Neural cell (in vitro differentiated cells): ENCODE data around the gene PRKCE. TPM values are rescaled to one million over a fixed set of nuclear protein-coding genes. Genes with fewer than 3 reads are reported as not detected.

Experiments used
- H2AFZ ChIP-seq: fragments of 200-600, 300-800 bp; sonication (generic), shearing (Covaris generic); 2 replicates; pipeline ENCODE4 v1.6.0; 2014; ENCODE audit warnings: low read depth, mild to moderate bottlenecking, antibody characterized with exemption, low read length, moderate library complexity
- H3F3A ChIP-seq: fragments of 200-600 bp; shearing (Covaris generic); 2 replicates; pipeline ENCODE4 v1.6.1; 2016; ENCODE audit warnings: mild to moderate bottlenecking, moderate library complexity, mixed read lengths, antibody characterized with exemption, low read length; ENCODE audit not compliant: insufficient read depth, poor library complexity, severe bottlenecking
- H3K27ac ChIP-seq: fragments of 200-600, 300-800 bp; sonication (generic), shearing (Covaris generic); 2 replicates; pipeline ENCODE4 v1.5.1; 2014; ENCODE audit warnings: mild to moderate bottlenecking, low read length, moderate library complexity
- H3K27me3 ChIP-seq: fragments of 300-800, 200-600 bp; sonication (generic), shearing (Covaris generic); 2 replicates; pipeline ENCODE4 v1.6.0; 2014; ENCODE audit warnings: mild to moderate bottlenecking, low read depth, low read length, moderate library complexity; ENCODE audit not compliant: insufficient read depth
- H3K36me3 ChIP-seq: fragments of 300-800, 200-600 bp; sonication (generic), shearing (Covaris generic); 2 replicates; pipeline ENCODE4 v1.5.1; 2014; ENCODE audit warnings: mild to moderate bottlenecking, antibody characterized with exemption, low read length, moderate library complexity; ENCODE audit not compliant: insufficient read depth
- H3K4me2 ChIP-seq: fragments of 300-800, 200-600 bp; sonication (generic), shearing (Covaris generic); 2 replicates; pipeline ENCODE4 v1.6.0; 2014; ENCODE audit warnings: mild to moderate bottlenecking, low read length
- H3K4me3 ChIP-seq: fragments of 300-800, 200-600 bp; sonication (generic), shearing (Covaris generic); 2 replicates; pipeline ENCODE4 v1.5.1; 2014; ENCODE audit warnings: mild to moderate bottlenecking, low read length, moderate library complexity
- H3K79me2 ChIP-seq: fragments of 200-600 bp; shearing (Covaris generic); replicated peaks from 2 replicates; pipeline ENCODE4 v1.6.0; 2014; ENCODE audit warnings: mild to moderate bottlenecking, low read length, moderate library complexity; ENCODE audit not compliant: insufficient read depth
- H3K9ac ChIP-seq: fragments of 300-800, 200-600 bp; sonication (generic), shearing (Covaris generic); 2 replicates; pipeline ENCODE4 v1.6.1; 2016; ENCODE audit warnings: mild to moderate bottlenecking, low read length, mixed read lengths
- H3K9me2 ChIP-seq: fragments of 200-600 bp; shearing (Covaris generic); 2 replicates; pipeline ENCODE4 v1.6.1; 2016; ENCODE audit warnings: mild to moderate bottlenecking, low read length, mixed read lengths; ENCODE audit not compliant: insufficient read depth
- H3K9me3 ChIP-seq: fragments of 200-600, 300-800 bp; sonication (generic), shearing (Covaris generic); 2 replicates; pipeline ENCODE4 v1.6.1; 2016; ENCODE audit warnings: mild to moderate bottlenecking, mixed run types, low read length, moderate library complexity, mixed read lengths
- H4K20me1 ChIP-seq: fragments of 200-600 bp; shearing (Covaris generic); 2 replicates; pipeline ENCODE4 v1.6.1; 2016; ENCODE audit warnings: mild to moderate bottlenecking, mixed run types; ENCODE audit not compliant: insufficient read depth
- CTCF ChIP-seq: fragments of 450-650 bp; IDR thresholded peaks from 2 replicates; pipeline ENCODE4 v1.5.1; 2014; ENCODE audit warnings: antibody characterized with exemption, mild to moderate bottlenecking, moderate library complexity; ENCODE audit not compliant: poor library complexity, severe bottlenecking
- EP300 ChIP-seq: fragments of 450-650 bp; conservative IDR thresholded peaks from 2 replicates; pipeline ENCODE4 v1.6.1; 2014; ENCODE audit warnings: antibody characterized with exemption, mild to moderate bottlenecking, moderate library complexity; ENCODE audit not compliant: poor library complexity, severe bottlenecking
- EZH2 ChIP-seq: fragments of 200-600, 300-800 bp; shearing (Covaris generic), sonication (generic); IDR thresholded peaks from 2 replicates; pipeline ENCODE4 v1.6.1; 2014; ENCODE audit warnings: antibody characterized with exemption, low read length, borderline replicate concordance, mild to moderate bottlenecking; ENCODE audit not compliant: insufficient read depth, poor library complexity, severe bottlenecking
- MXI1 ChIP-seq: fragments of 450-650 bp; conservative IDR thresholded peaks from 2 replicates; pipeline ENCODE4 v1.6.1; 2014; ENCODE audit warnings: antibody characterized with exemption, mild to moderate bottlenecking; ENCODE audit not compliant: poor library complexity, severe bottlenecking
- POLR2AphosphoS5 ChIP-seq: IDR thresholded peaks from 2 replicates; pipeline ENCODE4 v1.6.1; 2012
- RAD21 ChIP-seq: fragments of 450-650 bp; conservative IDR thresholded peaks from 2 replicates; pipeline ENCODE4 v1.6.1; 2014; ENCODE audit warnings: antibody characterized with exemption, mild to moderate bottlenecking, moderate library complexity
- REST ChIP-seq: IDR thresholded peaks from 2 replicates; pipeline ENCODE4 v1.6.1; 2012; ENCODE audit warnings: borderline replicate concordance
- SMC3 ChIP-seq: fragments of 450-650 bp; conservative IDR thresholded peaks from 2 replicates; pipeline ENCODE4 v1.6.1; 2014; ENCODE audit warnings: antibody characterized with exemption, mild to moderate bottlenecking, moderate library complexity; ENCODE audit not compliant: poor library complexity
- TAF1 ChIP-seq: IDR thresholded peaks from 2 replicates; pipeline ENCODE4 v1.6.1; 2012; ENCODE audit warnings: low read depth
- polyA plus RNA-seq: library from polyadenylated mRNA; depleted of rRNA; stranded (reverse); fragments of >200 nt; gene quantifications from 2 replicates; pipeline ENCODE4 v1.2.3, GENCODE V29; 2014

The PRKCE gene
- polyA plus RNA-seq, 1 donor from 2014 or later, result 5.4 TPM

GRCh38 chr2:45871025-45871424, 219.6 kb downstream of the PRKCE start:
- no peaks in the 10 kb centered on the region for H3K79me2 ChIP-seq
- no peaks in the 10 kb centered on the region for H3F3A ChIP-seq
- H3K27me3 ChIP-seq, result no peaks in the 10 kb centered on the region
- H3K4me3 ChIP-seq, result no peak overlapping the region
- no peak overlapping the region for H3K27ac ChIP-seq
- H4K20me1 ChIP-seq, result no peaks in the 10 kb centered on the region
- no peak for TF ChIP-seq MXI1
- no peak for TF ChIP-seq CTCF
- no peak for TF ChIP-seq SMC3
- no peak for TF ChIP-seq REST
- H3K9me3 ChIP-seq, result no peaks in the 10 kb centered on the region
- H3K36me3 ChIP-seq, result no peaks in the 10 kb centered on the region
- H3K4me2 ChIP-seq, result no peak overlapping the region
- H3K9me2 ChIP-seq, result no peaks in the 10 kb centered on the region
- no peak overlapping the region for H2AFZ ChIP-seq
- H3K9ac ChIP-seq, result no peak overlapping the region

- H3K9me3 ChIP-seq, result no peaks in the 10 kb centered on the region
- H3K9ac ChIP-seq, result no peak overlapping the region
- H3F3A ChIP-seq, result no peaks in the 10 kb centered on the region
- no peak overlapping the region for H2AFZ ChIP-seq
- no peaks in the 10 kb centered on the region for H3K36me3 ChIP-seq
- no peaks in the 10 kb centered on the region for H4K20me1 ChIP-seq
- no peak for TF ChIP-seq TAF1
- no peak for TF ChIP-seq MXI1
- TF ChIP-seq POLR2AphosphoS5, result no peak
- TF ChIP-seq EP300, result no peak
- no peak for TF ChIP-seq SMC3
- no peak for TF ChIP-seq CTCF
- TF ChIP-seq REST, result no peak
- no peak for TF ChIP-seq RAD21
- TF ChIP-seq EZH2, result no peak
- no peaks in the 10 kb centered on the region for H3K9me2 ChIP-seq
- no peak overlapping the region for H3K4me2 ChIP-seq
- H3K27me3 ChIP-seq, result no peaks in the 10 kb centered on the region
- H3K4me3 ChIP-seq, result no peak overlapping the region
- H3K27ac ChIP-seq, result no peak overlapping the region
- H3K79me2 ChIP-seq, result no peaks in the 10 kb centered on the region
Observed at GRCh38 chr2:45871541-45871940, 220.1 kb downstream of the PRKCE start.
